ENCODE results near the gene ZNF90.
"Not testable (repeated sequence)": the region's sequence is repeated elsewhere in the genome, so short reads cannot be mapped to it uniquely, and the experiment has no call there.

Gene ZNF90

GRCh38 chr19:20077791-20078463 lies at the start of gene ZNF90:
Gene ZNF90 (plus strand): TSS chr19:20078000. CDS start chr19:20078133, 133 bp downstream.
- no peak for DNase-seq (ENCODE audit: low spot score)

GRCh38 chr19:20028611-20029010 lies 49.2 kb upstream of the ZNF90 start:
- DNase-seq (ENCODE audit: low spot score), result no peak

- no peak for DNase-seq (ENCODE audit: low spot score)
Observed at GRCh38 chr19:20035935-20036334, 41.9 kb upstream of the ZNF90 start.

GRCh38 chr19:20038358-20039202 lies 39.2 kb upstream of the ZNF90 start:
- DNase-seq (ENCODE audit: low spot score), result no peak

- DNase-seq (ENCODE audit: low spot score), result no peak
Observed at GRCh38 chr19:20039203-20039723, 38.5 kb upstream of the ZNF90 start, which contains the start of gene ZNF682. Gene ZNF682 (minus strand): TSS chr19:20039505. CDS start chr19:20039345, 160 bp downstream.

GRCh38 chr19:20044663-20045062 lies 33.1 kb upstream of the ZNF90 start:
- DNase-seq (ENCODE audit: low spot score), result no peak

GRCh38 chr19:20045742-20046141 lies 32.1 kb upstream of the ZNF90 start:
- DNase-seq (ENCODE audit: low spot score), result not testable (repeated sequence)

- no peak for DNase-seq (ENCODE audit: low spot score)
Observed at GRCh38 chr19:20051841-20052768, 25.7 kb upstream of the ZNF90 start.

GRCh38 chr19:20058738-20059137 lies 19.1 kb upstream of the ZNF90 start:
- DNase-seq (ENCODE audit: low spot score), result not testable (repeated sequence)

GRCh38 chr19:20060282-20060681 lies 17.5 kb upstream of the ZNF90 start:
- DNase-seq (ENCODE audit: low spot score), result no peak

GRCh38 chr19:20066861-20067260 lies 10.9 kb upstream of the ZNF90 start:
- no peak for DNase-seq (ENCODE audit: low spot score)

- DNase-seq (ENCODE audit: low spot score), result no peak
Observed at GRCh38 chr19:20067943-20068342, 9.9 kb upstream of the ZNF90 start.

GRCh38 chr19:20068559-20068958 lies 9.2 kb upstream of the ZNF90 start:
- DNase-seq (ENCODE audit: low spot score), result not testable (repeated sequence)

GRCh38 chr19:20070691-20071090 lies 7.1 kb upstream of the ZNF90 start:
- no peak for DNase-seq (ENCODE audit: low spot score)

GRCh38 chr19:20072936-20073335 lies 4.9 kb upstream of the ZNF90 start:
- no peak for DNase-seq (ENCODE audit: low spot score)

GRCh38 chr19:20078581-20079031 lies 806 bp downstream of the ZNF90 start:
- DNase-seq (ENCODE audit: low spot score), result no peak

- no peak for DNase-seq (ENCODE audit: low spot score)
Observed at GRCh38 chr19:20079476-20079875, 1.7 kb downstream of the ZNF90 start.

- no peak for DNase-seq (ENCODE audit: low spot score)
Observed at GRCh38 chr19:20080656-20081055, 2.9 kb downstream of the ZNF90 start.

GRCh38 chr19:20082232-20082833 lies 4.5 kb downstream of the ZNF90 start:
- DNase-seq (ENCODE audit: low spot score), result not testable (repeated sequence)

GRCh38 chr19:20082876-20083275 lies 5.1 kb downstream of the ZNF90 start:
- not testable (repeated sequence) for DNase-seq (ENCODE audit: low spot score)

GRCh38 chr19:20102097-20102496 lies 24.3 kb downstream of the ZNF90 start:
- no peak for DNase-seq (ENCODE audit: low spot score)

Data from hematopoietic multipotent progenitor cell treated with erythropoietin and hydrocortisone succinate and interleukin-3 and kit ligand, for 15 days (in vitro differentiated cells).